C1 segment of cervical spinal cord (tissue), 14 donors: ENCODE measurements around the gene FTCDNL1.

Source experiments
- DNase-seq, 14 donors: peaks; one replicate each; lab custom pipeline; 2025; lab: John Stamatoyannopoulos, UW

FTCDNL1 gene

DNA sequence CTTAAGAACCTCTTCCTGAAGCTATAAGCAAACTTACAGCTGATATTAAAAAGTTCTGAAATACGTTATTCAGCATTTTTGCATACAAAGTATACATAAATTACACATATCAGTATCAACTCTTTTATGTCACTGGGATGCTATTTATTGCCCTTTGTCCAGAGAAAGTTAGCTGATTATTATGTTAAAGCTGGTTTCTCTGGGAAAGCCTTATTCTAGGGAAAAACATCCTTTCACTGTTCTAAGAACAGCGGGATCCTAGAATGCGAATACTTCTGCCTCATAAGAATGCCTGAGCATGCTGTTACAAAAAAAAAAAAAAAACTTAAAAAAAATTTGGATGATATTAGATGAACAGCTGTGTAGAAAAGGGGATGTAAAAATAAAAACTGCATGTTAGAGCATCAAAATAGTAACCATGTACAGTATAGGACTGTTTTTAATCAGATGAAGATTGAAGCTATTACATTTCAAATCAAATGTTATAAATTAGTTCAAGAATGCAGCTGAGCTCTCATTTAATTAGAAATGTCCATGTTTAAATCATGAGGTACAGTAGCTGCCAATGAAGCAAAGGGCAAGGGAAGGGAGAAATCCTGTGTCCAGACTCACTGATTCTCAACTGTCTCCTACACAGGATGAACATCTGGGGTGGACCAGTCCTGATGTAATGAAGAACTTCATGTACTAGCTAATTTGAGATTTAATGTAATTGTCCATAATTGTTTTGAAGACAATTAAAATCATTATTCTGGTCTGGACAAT, 8.2 kb downstream of the FTCDNL1 start:
- no peak for DNase-seq

DNA sequence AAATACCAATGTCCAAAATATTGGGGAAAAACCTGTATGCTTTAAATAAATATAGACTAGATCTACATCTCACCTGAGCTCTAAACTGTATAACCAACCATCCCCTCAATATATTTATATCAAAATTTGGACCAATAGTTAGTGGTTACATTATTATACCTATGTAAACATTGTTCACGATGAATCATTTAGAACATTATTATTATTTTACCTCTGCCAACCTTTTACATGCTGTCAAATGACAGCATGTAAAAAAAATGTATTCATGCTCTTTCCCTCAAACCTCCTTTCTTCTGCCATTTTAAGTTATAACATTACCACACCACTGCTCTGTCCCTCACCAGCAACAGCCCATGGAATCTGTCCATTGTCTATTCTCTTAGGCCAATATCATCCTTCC, 9.6 kb downstream of the FTCDNL1 start:
- DNase-seq, result no peak

DNA sequence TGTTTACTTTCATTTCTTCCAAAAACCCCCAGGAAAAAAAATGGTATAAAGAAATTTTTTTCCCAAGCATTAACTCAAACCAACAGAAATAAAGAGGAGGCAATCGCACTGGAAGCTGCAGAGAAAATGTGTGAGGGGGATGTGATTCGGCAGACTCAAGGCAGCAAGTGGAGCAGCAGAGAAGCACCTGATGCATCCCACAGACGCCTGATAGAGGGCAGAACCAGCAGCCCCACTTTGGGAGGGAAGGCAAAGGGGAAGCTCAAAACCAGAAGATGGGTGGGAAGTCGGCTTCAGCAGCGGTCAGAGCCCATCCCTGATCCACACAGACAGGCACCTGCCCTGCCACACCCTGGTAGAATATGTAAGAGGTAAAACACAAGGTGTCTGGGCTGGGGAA, 12.6 kb downstream of the FTCDNL1 start:
- no peak for DNase-seq

DNA sequence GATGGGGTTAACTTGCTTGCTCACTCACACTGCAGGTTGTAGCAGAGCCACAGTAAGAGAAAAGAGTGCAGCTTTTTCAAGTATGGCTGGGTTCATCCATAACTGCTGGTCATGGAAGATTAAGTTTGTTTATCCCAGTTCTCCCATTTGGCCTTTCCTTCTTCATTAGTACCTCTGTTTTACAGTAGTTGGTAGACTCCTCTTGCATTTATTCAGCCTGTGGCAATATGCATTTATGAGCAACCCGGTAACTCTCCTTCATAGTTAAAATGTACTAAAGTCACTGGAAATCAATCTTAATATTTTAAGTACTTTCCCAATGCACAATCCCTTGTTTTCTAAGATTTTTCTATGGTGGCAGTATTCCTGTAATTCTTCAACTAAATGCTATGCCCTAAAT, 14.0 kb downstream of the FTCDNL1 start:
- no peak for DNase-seq

DNA sequence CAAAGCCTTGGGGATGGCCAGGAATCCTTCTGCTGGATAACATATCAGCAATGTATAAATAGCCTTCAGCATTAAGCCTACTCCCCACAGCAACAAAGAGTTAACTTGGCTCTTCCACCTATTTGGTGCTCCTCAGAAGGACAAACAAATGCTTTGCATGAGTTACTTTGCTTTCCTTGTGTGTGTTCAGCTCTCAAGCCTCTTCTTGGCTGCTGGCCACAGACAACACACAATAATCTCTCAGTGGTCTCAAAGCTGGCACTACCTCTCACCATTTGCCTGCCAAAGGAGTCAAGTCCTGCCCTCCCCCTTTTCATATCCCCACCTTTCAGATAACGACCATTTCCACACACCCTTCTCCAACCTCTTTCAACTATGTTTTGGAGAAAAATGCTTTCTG, 17.5 kb downstream of the FTCDNL1 start:
- DNase-seq, result peak in 11 of 14 donors; percentile 6 to 64 (median 32)

DNA sequence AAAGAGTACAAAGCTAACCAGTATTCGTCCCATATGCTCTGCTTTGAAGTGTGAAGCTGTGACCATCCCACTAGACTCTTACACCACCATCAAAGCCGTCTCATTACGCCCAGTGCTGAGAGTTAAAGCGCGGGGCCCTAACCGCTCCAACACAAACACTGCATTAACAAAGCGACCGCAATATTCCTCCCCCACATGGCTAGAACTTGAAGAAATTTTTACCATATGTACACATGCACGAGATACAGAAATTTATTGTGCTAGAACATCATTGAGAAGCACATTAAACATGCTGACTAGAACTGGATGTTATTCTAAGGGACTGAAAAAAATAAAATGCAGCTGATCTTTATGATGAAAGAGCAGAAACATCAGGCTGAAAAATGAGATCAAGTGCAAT, 20.5 kb downstream of the FTCDNL1 start:
- peak in 1 of 14 donors; percentile 17 for DNase-seq

DNA sequence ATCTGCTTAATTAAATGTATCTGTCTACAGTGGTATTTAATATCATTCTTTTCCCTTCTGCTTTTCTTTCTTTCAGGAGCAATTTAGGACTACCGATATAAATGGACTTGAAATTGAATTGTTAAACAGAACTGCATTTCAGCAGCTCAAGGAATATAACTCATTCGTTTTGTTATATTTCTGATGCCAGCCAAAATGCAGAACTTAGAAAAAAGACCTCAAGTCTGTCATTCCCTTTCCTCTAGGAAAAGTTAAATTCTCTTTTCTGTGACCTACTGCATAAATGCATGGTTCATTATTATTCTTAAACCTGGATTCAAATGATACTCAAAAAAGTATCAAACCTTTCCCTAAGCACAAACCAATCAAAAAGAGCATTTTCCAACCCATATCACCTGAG, 21.4 kb downstream of the FTCDNL1 start:
- no peak for DNase-seq

DNA sequence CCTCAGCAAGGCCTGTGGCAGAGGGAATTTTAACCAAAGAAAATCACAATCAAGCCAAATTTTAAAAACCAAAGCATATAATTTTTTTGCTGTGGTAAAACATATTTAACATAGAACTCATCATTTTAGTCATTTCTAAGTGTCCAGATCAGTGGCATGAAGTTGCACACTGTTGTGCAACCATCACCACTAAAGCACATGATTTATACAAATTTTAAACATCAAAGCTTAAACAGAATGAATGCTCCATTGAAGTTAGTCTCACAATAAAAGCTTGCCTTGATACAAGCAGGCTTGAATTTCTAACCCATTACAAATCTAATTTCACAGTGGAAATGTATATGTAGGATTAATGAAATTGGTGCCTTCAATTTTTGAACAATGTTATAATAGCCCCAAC, 31.2 kb downstream of the FTCDNL1 start:
- DNase-seq, result no peak

DNA sequence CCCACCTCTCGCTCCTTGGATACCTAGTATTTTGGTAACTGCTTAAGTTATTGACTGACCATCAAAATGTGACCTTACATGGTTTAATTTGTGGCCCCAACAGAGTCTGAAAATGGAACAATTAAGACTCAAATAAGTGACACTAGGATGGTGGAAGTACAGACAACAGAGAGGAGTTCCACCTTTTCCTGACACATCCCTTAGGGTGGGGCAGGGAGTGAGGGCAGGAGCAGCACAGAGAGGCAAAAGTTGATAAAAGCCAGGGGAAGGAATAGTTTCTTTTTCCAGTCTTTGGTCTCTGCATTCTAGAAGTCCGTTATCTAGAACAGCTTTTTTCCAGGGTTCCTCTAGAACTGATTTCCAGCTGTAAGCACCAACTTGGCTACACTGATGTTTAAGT, 32.2 kb downstream of the FTCDNL1 start:
- no peak for DNase-seq

DNA sequence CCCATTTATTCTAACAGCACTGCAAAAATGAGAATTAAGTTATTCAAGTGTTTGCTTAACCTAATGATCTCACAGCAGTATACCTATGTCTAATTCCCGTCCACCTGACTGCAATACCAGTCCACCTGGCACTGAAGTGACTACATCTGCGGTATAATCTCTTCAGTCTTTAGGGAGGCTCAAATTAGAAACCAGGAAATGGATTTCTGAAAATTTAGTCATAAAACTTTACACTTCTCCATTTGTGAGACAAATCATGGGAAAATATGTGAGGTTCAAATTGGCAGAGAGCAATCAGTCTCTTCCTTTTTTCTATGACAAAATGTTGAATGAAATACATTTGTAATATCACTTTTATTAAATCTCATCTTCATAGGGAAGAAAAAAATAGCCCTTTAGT, 33.0 kb downstream of the FTCDNL1 start:
- no peak for DNase-seq

DNA sequence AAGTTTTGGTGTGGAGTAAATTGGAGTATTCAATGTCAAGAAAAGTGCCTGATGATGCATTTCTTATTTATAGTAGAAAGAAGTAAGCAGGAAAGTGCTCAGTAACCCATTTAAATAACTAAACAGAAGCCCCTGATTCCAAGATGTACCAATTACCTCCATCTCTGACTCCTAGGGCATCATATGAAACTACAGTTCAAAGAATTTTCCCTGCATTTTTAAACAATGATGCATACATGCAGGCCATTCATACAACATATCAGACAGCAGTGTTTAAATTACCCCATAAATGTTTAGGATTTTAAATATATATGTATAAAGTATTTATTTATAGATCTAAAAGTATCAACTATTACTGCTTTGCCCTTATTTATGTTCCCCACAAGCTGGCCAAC, 36.2 kb downstream of the FTCDNL1 start:
- no peak for DNase-seq

DNA sequence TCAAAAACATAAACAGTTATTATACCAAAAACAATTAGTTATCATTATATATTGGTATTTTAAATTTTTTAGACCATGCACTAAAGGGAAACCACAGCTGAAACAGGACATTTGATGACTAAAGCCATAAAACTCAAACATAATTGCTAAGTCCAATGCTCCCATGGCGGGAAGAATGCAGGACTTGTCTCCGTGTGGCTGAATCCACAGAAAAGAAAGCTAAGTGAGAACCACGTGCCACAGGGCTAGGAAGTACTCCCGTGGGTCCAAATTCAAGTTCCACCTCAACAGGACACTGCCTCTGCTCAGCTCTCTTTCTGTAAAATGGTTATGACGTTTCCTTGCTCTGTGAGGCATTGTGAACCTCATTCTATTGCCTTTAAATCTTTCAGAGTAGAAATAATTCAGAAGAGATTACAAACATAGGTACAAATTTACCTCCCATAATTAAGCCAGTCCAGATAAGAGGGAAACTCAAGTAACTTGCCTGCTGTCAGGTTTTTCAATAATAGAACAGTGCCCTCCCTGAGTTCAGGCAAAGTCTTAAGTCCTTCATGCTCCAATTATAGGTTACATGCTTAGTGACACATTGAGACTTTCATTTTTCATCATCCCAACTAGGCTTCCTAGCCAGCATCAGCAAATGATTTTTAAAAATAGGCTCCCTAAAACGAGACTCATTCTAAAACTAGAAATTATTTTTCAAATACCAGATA, 36.7 kb downstream of the FTCDNL1 start:
- DNase-seq, result no peak

DNA sequence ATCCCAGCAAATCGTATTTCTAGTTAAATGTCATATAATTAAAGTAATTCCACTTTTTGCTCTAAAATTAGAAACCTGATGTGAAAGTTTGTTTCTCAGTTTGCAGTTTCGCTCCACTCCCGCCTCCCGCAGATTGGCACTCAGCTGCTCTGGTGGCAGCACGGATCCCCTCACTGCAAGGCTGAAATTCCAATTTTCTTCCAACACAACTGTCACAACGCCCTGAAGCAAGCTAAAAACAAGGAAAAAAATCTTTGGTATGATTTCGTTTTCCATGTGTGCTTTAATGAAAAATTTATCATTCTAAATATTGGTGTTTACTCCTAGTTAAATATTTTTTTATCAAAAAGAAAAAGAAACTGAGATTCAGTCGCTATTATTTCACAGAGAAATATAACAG, 38.5 kb downstream of the FTCDNL1 start:
- no peak for DNase-seq

DNA sequence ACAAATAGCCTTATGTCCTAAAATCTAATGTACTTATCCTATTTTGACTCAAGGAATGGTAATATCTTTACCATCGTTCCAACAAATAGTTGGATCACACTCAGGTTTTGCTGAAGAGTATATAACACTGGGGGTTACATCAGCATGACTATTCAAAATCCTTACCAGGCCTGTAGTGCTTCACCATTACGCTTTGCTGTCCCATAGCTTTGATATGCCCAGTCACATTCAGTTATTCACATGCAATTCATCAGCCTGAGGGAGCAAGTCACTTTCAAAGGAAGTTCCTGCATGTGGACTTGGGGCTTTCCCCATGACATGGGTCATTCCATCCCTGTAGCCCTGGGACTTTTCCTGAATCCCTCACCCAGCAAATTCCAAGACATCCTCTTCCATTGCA, 39.6 kb downstream of the FTCDNL1 start:
- no peak for DNase-seq

DNA sequence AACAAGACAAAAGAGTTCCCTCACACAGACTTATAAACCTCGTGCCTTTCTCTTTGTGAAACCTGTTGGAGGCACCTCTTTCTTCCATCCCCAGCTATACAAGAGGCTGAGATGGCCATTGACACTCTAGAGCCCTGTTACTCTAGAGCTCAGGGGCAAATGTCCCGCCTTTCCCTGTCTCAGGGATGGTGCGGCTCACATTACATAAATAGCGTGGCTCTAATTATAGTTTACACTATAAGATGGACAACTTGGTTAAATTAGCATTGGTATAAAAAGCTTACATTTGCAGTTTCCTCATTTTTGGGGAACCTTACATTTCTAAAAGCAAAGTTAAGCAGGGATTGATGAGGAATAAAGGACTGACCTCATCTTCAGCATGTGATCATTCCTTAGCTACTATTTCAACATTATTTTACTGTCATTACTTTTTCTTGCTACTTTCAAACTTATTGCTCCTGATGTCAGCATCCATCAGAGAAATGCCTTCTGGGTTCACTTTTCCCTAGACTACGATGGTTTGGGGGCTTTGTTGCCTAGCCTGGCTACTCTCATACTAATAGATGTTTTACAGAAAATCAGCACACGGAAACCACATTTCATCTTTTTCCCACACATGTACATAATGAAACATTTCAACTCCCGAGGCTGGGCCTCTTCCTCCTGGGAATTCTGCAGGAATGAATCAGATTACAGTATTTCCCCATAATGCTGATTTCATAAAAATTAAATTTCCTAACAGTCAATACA, 40.4 kb downstream of the FTCDNL1 start:
- no peak for DNase-seq

DNA sequence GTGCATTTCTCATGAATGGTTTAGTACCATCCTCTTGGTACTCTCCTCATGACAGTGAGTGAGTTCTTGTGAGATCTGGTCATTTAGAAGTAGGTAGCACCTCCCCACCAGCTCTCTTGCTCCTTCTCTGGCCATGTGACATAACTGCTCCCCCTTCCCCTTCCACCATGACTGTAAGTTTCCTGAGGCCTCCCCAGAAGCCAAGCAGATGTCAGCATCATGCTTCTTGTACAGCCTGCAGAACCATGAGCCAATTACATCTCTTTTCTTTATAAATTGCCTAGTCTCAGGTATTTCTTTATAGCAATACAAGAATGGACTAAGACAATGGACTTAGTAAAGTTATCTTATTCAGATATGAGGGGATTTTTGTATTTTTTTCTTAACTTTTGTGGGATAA, 43.0 kb downstream of the FTCDNL1 start:
- DNase-seq, result no peak

DNA sequence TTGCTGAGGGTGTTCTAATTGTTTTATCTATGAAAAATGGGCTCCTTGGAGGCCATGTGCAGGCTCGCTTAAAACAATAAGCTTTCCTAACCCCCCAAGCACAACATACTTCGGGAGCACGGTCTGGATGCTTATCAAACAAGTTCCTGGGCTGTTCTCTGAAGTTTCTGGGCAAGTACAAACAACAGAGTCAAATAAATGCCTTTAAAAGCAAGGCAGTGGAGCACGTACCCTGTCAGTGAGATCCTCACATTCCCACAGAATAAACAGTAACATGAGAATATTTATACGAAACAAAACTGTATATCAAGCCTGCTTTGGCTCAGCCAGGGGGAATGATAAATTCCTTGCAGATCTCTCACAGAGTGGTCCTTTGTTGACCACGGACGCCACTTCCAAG, 44.8 kb downstream of the FTCDNL1 start:
- DNase-seq, result peak in 1 of 14 donors; percentile 10

DNA sequence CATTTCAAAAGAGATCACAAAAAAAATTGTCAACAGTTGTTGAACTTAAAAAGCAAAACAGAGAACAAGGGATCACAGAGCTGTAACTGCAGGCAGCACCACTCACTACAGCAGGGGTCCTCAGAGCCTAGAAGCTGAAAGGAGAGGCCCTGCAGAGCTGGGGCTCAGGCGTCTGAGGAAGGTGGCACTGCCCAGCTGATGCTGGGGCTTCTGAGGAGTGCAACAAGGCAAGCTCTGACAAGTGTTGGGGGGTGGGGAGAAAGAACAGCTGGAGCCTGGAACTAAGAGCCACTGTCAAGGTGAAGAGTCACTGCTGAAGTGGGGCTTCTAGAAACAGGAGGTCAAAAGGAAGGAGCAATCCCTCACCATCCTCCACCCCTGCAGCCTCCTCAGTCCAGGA, 46.2 kb downstream of the FTCDNL1 start:
- DNase-seq, result peak in 3 of 14 donors; percentile 6 to 28 (median 28)

DNA sequence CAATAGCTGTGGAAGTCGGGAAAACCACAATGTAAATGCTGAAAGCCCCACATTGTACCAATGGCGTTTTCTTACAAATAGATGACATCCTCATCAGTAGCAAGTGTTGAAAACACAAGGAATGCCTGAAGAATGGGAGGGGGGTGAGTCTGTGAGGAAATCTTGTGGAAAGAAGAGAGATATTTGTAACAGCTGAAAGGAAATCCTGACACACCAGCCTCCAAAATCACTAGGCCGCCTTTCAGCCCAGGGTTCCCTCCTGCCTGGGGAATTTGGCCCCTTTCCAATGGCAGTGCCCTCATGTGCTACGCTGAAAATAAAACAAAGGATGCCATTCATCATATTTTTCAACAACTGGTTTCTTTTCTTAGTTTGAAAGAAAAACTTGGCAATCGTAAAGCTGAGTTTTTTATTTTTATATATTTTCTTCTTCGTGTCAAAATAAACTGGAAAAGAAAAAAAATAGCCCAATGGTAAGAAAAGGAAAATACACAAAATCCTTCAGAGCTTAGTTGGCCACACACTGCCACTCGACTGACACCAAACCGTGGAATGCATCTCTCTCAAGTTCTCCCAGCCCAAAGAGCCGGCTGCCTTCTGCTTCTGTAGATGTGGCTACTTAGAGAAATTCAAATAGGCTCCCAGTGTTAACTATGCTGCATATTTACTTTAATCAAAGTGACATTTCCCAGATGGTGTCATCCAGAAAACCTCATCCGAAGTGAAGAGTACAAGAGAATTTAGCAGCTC, 52.0 kb downstream of the FTCDNL1 start:
- peak in 10 of 14 donors; percentile 2 to 60 (median 40) for DNase-seq

DNA sequence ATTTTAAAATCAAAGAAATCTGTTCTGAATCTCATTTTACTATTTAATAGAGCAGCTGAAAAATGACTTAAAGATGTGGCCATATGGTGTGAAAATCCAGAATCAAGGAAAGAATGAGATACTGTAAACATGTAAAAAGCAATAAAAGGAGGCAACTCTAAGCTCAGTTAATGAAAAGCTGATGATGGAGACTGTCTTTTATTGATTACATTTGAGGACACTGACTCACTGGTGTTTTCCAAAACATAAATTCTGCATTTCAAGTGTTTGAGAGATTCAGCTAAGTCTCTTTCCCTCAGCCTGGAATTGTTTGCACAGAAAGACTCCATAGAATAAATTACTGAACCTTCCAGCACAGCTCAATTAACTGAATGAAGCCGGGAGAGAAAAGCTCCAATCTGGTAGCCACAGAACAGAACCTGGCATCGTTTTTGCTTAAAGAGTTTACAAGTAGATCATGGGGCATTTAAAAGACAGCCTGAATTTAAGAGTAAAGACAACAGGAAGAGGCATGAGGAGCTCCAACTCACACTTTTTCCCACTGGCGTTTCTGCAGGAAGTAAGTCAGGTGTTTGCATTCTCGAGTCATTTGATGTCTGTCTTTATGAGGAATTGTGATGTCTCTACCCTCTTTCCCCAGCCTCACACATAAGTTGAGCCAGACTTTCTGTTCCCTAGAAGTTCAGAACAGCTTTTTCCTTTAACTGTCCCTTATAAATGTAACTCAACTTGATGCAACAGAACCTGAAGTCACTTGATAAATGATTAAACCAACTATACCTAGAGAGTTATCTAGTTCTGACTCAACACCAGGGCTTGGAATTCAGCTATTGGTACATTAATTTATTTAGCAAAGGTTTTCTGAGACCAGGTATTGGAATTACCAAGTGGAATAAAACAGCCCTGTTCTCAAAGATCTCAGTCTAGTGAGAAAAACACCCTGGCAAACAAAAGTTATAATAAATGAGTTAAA, 53.3 kb downstream of the FTCDNL1 start:
- no peak for DNase-seq

DNA sequence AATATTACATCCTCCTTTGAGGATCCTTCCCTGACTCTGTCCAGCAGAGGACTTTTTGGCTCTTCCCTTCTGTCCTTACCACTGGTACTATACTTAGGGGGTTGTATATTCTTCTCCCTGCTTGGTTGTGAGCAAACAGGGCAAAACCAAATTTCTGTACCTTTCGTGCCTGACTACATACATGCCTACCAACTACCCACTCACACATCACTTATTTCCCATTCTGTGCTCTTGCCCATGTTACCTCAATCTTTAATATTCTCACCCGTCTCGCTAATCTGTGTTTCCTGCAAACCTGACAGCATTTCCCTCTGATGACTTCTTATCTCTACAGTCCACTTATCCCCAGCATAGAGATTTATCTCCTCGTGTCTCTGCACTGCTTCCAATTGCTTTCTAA, 58.6 kb downstream of the FTCDNL1 start:
- no peak for DNase-seq
